ENCODE measurements around the gene NXN. TPM values are rescaled to one million over a fixed set of nuclear protein-coding genes. Genes with fewer than 3 reads are reported as not detected.

NXN gene
- total RNA-seq, 6 experiments from 2014 or later = 81.7 to 93.8 (median 92.2) TPM

DNA sequence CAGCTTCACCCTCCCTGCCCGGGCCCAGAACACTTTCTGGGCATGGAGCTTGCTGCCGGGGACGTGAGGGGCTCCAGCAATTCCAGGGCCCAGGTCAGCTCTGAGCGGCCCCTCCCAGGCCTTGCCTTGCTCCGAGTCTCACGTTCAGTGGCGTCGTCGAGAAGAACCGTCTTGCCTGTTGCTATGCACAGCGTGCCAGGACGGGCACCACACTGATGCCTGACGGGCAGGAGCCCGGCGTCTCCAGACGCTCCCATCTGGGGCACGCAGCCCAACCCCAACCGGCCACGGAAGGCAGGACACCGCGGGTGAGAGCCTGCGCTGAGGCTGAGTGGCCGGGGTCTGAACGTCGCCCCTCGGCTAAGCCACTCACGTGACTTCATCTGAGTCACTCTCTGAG lies 44.5 kb upstream of the NXN start:
- DNase-seq = no peak
- H3K4me3 Mint-ChIP-seq = no peak overlapping the region
- TF ChIP-seq CTCF (IDR thresholded peaks at IDR 0.05) = no peak
- no peaks in the 10 kb centered on the region; the same call in 1 of the 2 replicates for H3K27me3 Mint-ChIP-seq (ENCODE audit: insufficient read depth)
- H3K4me1 Mint-ChIP-seq (ENCODE audit: low read depth) = peaks cover 4% of the 10 kb centered on the region
- H3K27ac Mint-ChIP-seq = no peak overlapping the region
- 0 out of 2 replicates have a peak, but pooled peaks cover 7% of the 10 kb centered on the region for H3K36me3 Mint-ChIP-seq (ENCODE audit: low read depth)
- H3K9me3 Mint-ChIP-seq = no peaks in the 10 kb centered on the region

DNA sequence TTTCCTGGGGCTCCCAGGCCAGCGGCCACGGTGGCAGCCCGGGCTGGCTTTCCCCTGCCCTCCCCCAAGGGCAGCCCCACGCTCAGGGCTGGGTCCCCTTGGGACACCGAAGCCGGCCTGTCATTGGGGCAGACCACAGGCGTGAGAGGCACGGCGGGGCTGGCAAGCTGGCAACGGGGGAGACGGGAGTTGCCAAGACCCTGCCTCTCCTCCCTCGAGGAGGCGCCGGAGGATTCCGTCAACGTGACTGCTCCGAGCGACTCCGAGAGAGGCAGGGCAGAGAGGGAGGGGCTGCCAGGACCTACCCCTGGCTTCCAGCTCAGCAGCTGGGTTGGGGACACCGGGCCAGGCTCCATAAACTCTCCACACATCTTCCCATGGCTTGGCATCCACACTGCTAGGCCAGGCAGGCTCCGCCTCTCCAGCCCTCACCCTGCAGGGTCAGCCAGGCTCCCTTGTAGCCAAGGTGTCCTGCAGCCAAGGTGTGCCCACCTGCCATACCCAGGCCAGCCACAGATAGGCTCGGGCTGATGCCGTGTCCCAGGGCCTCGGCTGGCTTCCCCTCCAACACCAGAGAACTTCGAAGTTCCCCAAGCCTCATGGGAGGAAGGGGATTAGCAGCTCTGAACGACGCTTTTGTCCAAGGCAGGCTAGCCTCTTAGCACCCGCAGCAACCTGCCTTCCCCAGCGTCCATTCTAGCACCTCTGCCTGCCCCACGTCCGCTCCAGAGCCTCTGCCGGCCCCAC lies 42.9 kb upstream of the NXN start:
- TF ChIP-seq CTCF (IDR thresholded peaks at IDR 0.05) = no peak
- Mint-ChIP-seq H3K27me3 (ENCODE audit: insufficient read depth) (no peaks in the 10 kb centered on the region; the same call in 1 of the 2 replicates), H3K36me3 (ENCODE audit: low read depth) (0 out of 2 replicates have a peak, but pooled peaks cover 7% of the 10 kb centered on the region), H3K27ac (no peak overlapping the region), H3K9me3 (no peaks in the 10 kb centered on the region), H3K4me1 (ENCODE audit: low read depth) (no peaks in the 10 kb centered on the region), H3K4me3 (no peak overlapping the region)
- DNase-seq = no peak

DNA sequence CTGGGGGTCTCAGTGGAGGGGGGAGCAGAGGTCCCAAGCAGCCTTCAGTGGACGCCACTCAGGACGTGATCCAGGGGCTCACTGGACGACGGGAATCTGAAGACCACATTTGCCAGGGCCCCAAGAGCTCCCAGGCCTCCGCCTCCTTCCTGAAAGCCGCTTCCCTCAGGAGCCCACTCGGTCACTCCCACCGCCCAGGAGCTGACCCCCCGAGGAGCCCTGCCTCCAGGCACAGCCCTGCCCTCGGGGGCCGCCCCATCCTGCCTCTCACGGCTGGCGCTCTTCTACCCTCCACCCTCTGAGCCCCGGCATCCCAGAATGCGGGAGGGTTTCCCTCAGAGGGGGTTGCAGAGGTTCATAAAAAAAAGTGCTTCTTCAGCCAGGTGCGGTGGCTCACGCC lies 41.6 kb upstream of the NXN start:
- no peak for DNase-seq
- TF ChIP-seq CTCF (IDR thresholded peaks at IDR 0.05) = no peak
- no peak overlapping the region for H3K27ac Mint-ChIP-seq
- 0 out of 2 replicates have a peak, but pooled peaks cover 7% of the 10 kb centered on the region for H3K36me3 Mint-ChIP-seq (ENCODE audit: low read depth)
- no peaks in the 10 kb centered on the region for H3K4me1 Mint-ChIP-seq (ENCODE audit: low read depth)
- H3K4me3 Mint-ChIP-seq = no peak overlapping the region
- H3K9me3 Mint-ChIP-seq = no peaks in the 10 kb centered on the region
- no peaks in the 10 kb centered on the region; the same call in 1 of the 2 replicates for H3K27me3 Mint-ChIP-seq (ENCODE audit: insufficient read depth)

- Mint-ChIP-seq H3K4me1 (ENCODE audit: low read depth) (no peaks in the 10 kb centered on the region), H3K36me3 (ENCODE audit: low read depth) (no peaks in the 10 kb centered on the region), H3K27me3 (ENCODE audit: insufficient read depth) (no peaks in the 10 kb centered on the region; the same call in 1 of the 2 replicates), H3K27ac (no peak overlapping the region), H3K9me3 (no peaks in the 10 kb centered on the region), H3K4me3 (no peak overlapping the region)
- no peak for TF ChIP-seq CTCF (IDR thresholded peaks at IDR 0.05)
- no peak for DNase-seq
Observed at GRCh38 chr17:1019451-1019850, 39.9 kb upstream of the NXN start.

GRCh38 chr17:1018547-1018946 lies 39.0 kb upstream of the NXN start:
- Mint-ChIP-seq H3K27me3 (ENCODE audit: insufficient read depth) (no peaks in the 10 kb centered on the region; the same call in 1 of the 2 replicates), H3K4me3 (no peak overlapping the region), H3K4me1 (ENCODE audit: low read depth) (no peaks in the 10 kb centered on the region), H3K27ac (no peak overlapping the region), H3K36me3 (ENCODE audit: low read depth) (no peaks in the 10 kb centered on the region), H3K9me3 (no peaks in the 10 kb centered on the region)
- TF ChIP-seq CTCF (IDR thresholded peaks at IDR 0.05) = no peak
- no peak for DNase-seq
